HepG2 (cell line): Measurements from ENCODE around the gene AP3D1.

ENCODE experiments used
- CBX2 ChIP-seq, 2 experiments: fragments of 200-600 bp in 1 of 2; sonication (generic); formaldehyde crosslinking in 1 of 2; IDR thresholded peaks; 2 replicates each; pipeline versions ENCODE4 v1.7.0 to v1.8.1; 2018 to 2022; ENCODE audit warnings: low read depth in 2 of 2, low read length in 1 of 2, mild to moderate bottlenecking in 1 of 2, missing genetic modification reagents in 1 of 2
- CTCF ChIP-seq: sonication (generic); formaldehyde crosslinking; IDR thresholded peaks from 2 replicates; pipeline ENCODE4 v1.5.0; 2020; ENCODE audit warnings: mild to moderate bottlenecking, missing genetic modification reagents, moderate library complexity
- ESRRA ChIP-seq: sonication (generic); formaldehyde crosslinking; IDR thresholded peaks from 2 replicates; pipeline ENCODE4 v1.5.1; 2020; ENCODE audit warnings: mild to moderate bottlenecking, low read depth, missing genetic modification reagents
- HMG20B ChIP-seq: conservative IDR thresholded peaks from 2 replicates; pipeline ENCODE4 v1.6.1; 2016; ENCODE audit warnings: missing genetic modification reagents, missing compliant biosample characterization
- KLF6 ChIP-seq: IDR thresholded peaks from 2 replicates; pipeline ENCODE4 v1.8.0; 2016; ENCODE audit warnings: missing biosample characterization, missing genetic modification reagents
- ZBTB8A ChIP-seq: sonication (generic); formaldehyde crosslinking; IDR thresholded peaks from 2 replicates; pipeline ENCODE4 v1.4.0; 2020; ENCODE audit warnings: mild to moderate bottlenecking, low read depth, missing genetic modification reagents, borderline replicate concordance
- ZNF570 ChIP-seq: sonication (generic); formaldehyde crosslinking; IDR thresholded peaks from 2 replicates; pipeline ENCODE4 v1.4.0; 2020; ENCODE audit warnings: mild to moderate bottlenecking, missing genetic modification reagents, borderline replicate concordance
- TF ChIP-seq, protein P1 (sequence below): sonication (generic); formaldehyde crosslinking; IDR thresholded peaks from 2 replicates; pipeline ENCODE4 v1.4.0; 2020; ENCODE audit warnings: mild to moderate bottlenecking, missing genetic modification reagents

DNA sequence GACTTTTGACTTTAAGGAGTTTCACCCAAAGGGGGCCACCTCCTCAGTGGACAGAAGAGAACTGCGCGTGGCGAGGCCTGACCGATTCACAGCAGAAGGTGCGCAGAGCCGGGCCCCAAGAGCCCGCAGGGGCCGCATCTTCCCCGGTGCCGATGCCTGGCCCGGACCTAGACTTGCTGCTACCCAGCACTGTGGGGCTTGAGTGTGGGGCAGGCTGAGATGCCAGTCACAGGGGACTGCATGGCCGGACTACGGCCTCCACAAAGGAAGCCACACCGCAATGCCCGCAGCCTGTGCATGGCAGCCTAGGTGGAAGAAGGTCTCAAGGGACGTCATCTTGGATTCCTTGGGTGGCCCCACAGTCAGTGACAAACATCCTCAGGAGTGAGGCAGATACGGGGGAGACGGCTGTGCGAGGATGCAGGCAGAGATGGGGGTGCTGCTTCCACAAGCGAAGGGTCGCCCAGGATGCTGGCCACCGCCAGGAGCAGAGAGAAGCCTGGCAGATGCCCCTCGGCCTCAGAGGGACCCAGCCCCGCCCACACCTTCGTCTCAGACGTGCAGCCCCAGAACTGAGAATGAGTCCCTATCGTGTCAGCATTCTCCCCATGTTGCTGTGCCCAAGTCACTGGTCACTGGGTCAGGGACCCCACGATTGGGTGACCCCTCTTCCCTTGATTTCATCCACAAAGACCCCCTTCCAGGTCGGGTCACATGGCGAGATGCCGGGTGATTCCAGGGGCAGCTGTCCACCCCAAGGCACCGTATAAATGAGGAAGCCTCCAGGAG is 72.1 kb downstream of the AP3D1 start:
- TF ChIP-seq, protein P1, sequence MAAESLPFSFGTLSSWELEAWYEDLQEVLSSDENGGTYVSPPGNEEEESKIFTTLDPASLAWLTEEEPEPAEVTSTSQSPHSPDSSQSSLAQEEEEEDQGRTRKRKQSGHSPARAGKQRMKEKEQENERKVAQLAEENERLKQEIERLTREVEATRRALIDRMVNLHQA (CRISPR knock-in tag), result no peak
- TF ChIP-seq ESRRA (CRISPR knock-in tag) (no peak), ZBTB8A (CRISPR knock-in tag) (no peak), KLF6 (no peak), ZNF570 (CRISPR knock-in tag) (no peak), HMG20B (CRISPR knock-in tag) (no peak), CBX2 (IDR thresholded peaks at IDR 0.05; ENCODE audit: low read depth, low read length) (no peak), CBX2 (CRISPR knock-in tag; IDR thresholded peaks at IDR 0.05; ENCODE audit: low read depth) (no peak), CTCF (CRISPR knock-in tag) (no peak)
